ENCODE results near the gene PARD3.

DNA sequence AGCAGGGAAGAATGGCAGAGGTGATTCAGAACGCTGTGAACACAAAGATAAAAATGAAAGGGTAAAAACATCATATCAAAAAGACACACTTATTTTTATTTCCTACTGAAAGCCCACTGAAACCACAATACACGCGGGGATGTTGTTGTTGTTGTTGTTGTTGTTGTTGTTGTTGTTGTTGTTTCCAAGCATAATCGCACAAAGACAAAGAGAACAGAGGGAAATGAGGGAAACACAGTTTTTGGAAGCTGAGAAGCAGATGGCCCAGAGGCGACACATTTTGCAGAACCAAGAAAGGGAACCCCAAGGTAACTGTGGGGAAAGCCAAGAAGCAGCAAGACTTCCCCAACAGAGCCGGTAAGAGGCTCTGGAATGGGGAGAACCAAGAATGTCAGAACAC, 113.9 kb downstream of the PARD3 start:
- TF ChIP-seq, protein P1, sequence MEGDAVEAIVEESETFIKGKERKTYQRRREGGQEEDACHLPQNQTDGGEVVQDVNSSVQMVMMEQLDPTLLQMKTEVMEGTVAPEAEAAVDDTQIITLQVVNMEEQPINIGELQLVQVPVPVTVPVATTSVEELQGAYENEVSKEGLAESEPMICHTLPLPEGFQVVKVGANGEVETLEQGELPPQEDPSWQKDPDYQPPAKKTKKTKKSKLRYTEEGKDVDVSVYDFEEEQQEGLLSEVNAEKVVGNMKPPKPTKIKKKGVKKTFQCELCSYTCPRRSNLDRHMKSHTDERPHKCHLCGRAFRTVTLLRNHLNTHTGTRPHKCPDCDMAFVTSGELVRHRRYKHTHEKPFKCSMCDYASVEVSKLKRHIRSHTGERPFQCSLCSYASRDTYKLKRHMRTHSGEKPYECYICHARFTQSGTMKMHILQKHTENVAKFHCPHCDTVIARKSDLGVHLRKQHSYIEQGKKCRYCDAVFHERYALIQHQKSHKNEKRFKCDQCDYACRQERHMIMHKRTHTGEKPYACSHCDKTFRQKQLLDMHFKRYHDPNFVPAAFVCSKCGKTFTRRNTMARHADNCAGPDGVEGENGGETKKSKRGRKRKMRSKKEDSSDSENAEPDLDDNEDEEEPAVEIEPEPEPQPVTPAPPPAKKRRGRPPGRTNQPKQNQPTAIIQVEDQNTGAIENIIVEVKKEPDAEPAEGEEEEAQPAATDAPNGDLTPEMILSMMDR (IDR thresholded peaks at IDR 0.05; ENCODE audit: insufficient read depth, low read depth, low read length): no peak
- no peak for TF ChIP-seq EZH2 (IDR thresholded peaks at IDR 0.05; ENCODE audit: insufficient read depth, low read length)

All from astrocyte (in vitro differentiated cells and primary cell).